DND-41 (cell line): Measurements from ENCODE around the gene PRM3.

Experiments
- EZH2 ChIP-seq: IDR thresholded peaks from 3 replicates; pipeline ENCODE4 v1.6.1; 2012; ENCODE audit warnings: borderline replicate concordance, low read depth, mild to moderate bottlenecking, moderate library complexity, low read length, inconsistent platforms; ENCODE audit not compliant: severe bottlenecking
- TF ChIP-seq, protein P1 (sequence below): IDR thresholded peaks from 2 replicates; pipeline ENCODE4 v1.5.1; 2012; ENCODE audit warnings: borderline replicate concordance, low read length, moderate library complexity, mild to moderate bottlenecking; ENCODE audit not compliant: poor library complexity, severe bottlenecking; ENCODE audit errors: extremely low read depth

DNA sequence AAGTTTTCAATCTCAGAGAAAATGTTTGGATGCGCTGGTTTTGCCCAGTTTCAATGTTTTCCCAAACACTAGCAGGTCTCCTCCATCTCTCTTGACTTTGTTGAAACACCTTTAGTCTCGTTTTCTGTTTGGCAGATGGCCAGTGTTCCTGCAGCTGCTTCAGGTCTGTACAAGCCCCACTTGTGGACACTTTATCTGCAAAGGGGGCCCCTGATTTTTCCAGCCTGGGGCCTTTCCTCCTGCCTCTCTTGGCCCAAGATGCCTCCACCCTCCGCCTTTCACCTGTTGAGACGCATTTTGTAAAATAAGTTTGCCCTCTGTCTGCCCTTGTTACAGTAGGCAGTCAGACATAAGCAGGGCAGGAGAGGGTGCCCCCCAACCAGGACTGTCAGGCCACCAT, 29.5 kb upstream of the PRM3 start:
- TF ChIP-seq, protein P1, sequence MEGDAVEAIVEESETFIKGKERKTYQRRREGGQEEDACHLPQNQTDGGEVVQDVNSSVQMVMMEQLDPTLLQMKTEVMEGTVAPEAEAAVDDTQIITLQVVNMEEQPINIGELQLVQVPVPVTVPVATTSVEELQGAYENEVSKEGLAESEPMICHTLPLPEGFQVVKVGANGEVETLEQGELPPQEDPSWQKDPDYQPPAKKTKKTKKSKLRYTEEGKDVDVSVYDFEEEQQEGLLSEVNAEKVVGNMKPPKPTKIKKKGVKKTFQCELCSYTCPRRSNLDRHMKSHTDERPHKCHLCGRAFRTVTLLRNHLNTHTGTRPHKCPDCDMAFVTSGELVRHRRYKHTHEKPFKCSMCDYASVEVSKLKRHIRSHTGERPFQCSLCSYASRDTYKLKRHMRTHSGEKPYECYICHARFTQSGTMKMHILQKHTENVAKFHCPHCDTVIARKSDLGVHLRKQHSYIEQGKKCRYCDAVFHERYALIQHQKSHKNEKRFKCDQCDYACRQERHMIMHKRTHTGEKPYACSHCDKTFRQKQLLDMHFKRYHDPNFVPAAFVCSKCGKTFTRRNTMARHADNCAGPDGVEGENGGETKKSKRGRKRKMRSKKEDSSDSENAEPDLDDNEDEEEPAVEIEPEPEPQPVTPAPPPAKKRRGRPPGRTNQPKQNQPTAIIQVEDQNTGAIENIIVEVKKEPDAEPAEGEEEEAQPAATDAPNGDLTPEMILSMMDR = no peak
- no peak for TF ChIP-seq EZH2
